GM18873 (cell line): ENCODE measurements around the gene AUTS2.

Experiments
- ATAC-seq: cut with Tn5 transposase; IDR thresholded peaks from one replicate; pipeline ENCODE4 v1.9.1; 2021; ENCODE audit warnings: mild to moderate bottlenecking, moderate library complexity, moderate number of reproducible peaks; ENCODE audit not compliant: unreplicated experiment, low FRiP score

AUTS2 gene

GRCh38 chr7:70000737-70001348 is 402.6 kb downstream of the AUTS2 start:
- ATAC-seq = no peak

DNA sequence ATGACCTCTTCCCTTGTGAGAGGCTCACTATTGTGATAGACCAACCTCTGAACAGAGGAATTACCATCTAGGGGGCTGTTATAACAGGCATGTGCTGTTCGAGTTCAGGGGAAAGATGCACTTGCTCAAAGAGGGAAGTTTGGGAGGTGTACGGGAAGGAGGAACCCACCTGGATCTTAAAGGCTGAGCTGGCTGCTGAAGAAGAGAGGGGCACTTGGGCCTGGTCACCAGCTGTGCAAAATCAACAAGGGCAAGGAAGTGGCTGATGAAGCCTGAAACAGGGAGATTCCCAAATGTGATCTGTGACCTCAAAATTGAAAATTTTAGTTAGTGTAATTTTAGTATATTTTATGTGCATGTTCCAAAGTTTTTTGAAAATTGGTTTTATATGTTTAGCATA is 407.2 kb downstream of the AUTS2 start:
- ATAC-seq = no peak

DNA sequence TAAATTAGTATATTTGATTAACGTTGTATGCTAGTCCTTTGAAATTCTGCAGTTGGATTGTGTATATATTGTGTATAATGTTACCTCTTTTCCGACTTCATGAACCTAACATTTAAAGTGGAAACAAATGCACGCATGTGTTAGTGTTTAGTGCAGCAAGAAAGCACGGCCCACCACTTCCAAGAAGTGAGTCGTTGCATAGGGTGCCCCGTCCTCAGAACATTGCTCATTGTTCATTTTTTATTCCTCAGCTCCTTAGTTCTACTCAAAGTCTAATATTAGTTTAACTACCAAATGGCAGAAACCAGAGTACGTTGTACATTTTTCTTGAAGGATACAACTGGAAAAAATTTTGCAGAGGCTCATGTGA is 407.6 kb downstream of the AUTS2 start:
- ATAC-seq = no peak

- ATAC-seq = no peak
Measured at GRCh38 chr7:70006261-70006920, 408.1 kb downstream of the AUTS2 start.

DNA sequence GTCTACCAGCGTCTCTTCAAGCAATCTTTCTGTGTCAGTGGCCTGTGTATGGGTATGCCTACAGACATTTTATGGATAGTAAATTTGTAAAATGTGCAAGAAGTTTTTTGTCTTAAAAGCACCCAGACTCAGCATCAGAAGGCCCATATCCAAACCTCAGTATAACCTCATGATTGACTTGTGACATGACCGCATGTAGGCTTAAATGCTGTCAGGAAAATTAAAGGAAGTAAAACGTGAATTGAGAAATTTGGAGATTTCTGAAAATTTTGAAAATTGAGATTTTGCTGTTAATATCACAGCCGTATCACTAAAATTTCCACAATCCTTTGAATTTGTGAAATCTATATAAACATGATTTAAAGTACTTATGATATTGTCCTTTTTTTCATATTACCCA is 410.2 kb downstream of the AUTS2 start:
- ATAC-seq = no peak

- no peak for ATAC-seq
Measured at GRCh38 chr7:70014472-70015177, 416.4 kb downstream of the AUTS2 start.

DNA sequence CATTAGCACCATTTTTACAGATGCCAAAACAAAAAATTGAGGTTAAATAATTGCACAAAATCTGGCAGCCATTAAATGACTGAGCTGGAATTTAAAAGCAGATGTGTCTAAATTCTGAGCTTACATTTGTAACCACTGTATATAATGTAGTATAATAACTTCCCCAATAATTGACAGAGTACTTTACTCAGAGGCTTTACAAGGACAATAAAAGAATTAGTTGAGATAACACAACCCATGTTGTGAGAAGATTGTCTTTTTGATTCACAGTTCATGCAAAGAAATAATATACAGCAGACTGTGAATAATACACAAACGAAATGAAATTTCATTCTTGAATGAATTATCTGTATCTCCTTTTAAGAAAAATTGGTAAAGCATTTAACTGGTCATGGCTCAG is 417.1 kb downstream of the AUTS2 start:
- ATAC-seq = no peak

DNA sequence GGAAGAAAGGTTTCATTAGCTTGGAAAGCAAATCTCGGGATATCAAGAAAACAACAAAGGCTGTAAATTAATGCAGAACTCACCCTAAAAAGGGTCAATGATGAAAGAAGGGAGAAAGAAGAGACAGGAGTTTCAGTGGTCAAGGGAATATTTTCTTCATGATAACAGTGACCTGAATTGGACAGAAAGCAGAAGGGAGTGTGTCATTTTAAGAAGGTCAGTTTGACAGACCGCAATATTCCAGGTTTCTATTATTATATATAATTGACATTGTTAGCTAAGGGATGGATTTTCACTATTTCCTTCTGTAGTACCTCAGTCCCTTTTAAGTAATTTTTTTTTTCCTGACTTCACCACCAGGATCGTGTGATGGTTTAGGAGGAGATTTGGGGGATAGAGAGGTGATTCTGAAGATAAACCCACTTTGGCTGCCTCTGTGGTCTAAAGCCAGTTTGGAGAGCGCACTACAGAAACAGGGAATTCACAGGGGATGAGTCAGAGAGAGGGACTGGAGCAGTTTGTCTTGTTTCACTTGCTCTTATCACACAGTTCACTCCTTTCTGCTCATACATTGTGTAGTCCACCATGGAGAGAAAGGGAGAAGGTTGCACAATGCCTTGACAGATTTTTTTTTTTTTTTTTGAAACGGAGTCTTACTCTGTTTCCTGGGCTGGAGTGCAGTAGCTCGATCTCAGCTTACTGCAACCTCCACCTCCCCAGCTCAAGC is 417.9 kb downstream of the AUTS2 start:
- no peak for ATAC-seq

GRCh38 chr7:70017357-70017756 is 419.1 kb downstream of the AUTS2 start:
- no peak for ATAC-seq

GRCh38 chr7:70018700-70019099 is 420.4 kb downstream of the AUTS2 start:
- no peak for ATAC-seq

DNA sequence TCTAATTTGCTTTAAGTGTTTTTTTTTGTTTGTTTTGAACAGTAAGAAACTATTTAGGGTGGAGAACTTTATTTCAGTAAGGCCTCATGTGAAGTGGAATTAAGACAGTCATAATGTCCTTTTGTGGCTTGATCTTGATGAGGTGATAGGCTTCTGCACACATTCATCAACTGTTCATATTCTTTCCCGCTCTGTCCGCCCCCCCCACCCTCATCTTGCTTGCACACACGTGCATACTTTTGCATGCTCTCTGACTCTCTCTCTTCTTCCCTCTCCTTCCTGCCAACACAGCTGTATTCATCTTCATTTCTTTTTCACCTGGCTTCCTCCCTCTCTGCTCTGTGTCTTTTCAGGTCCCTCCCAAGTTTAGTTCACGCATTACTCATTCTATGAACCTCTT is 429.6 kb downstream of the AUTS2 start:
- no peak for ATAC-seq

- ATAC-seq = no peak
Measured at GRCh38 chr7:70028620-70029019, 430.3 kb downstream of the AUTS2 start.

GRCh38 chr7:70029993-70030392 is 431.7 kb downstream of the AUTS2 start:
- ATAC-seq = no peak

GRCh38 chr7:70030745-70031144 is 432.5 kb downstream of the AUTS2 start:
- no peak for ATAC-seq

DNA sequence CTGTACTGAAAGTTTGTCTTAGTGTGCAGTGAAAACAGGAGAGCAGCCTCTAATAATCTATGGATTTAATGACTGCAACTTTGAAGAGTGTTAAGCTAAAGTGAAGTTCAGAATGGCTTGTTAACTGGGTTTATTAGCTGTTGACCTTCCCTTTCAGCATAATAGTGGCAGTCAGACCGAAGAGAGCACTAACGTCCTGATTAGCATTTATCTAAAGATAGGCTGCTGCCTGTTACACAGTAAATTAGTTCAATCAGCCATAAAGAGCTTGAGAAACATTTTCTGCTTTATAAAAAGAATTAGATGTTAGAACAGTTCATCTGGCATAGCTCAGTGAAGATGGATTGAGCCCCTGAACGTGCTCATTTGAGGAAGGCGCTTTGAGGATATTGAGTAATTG is 433.0 kb downstream of the AUTS2 start:
- ATAC-seq = no peak

GRCh38 chr7:70032649-70033048 is 434.4 kb downstream of the AUTS2 start:
- ATAC-seq = no peak

DNA sequence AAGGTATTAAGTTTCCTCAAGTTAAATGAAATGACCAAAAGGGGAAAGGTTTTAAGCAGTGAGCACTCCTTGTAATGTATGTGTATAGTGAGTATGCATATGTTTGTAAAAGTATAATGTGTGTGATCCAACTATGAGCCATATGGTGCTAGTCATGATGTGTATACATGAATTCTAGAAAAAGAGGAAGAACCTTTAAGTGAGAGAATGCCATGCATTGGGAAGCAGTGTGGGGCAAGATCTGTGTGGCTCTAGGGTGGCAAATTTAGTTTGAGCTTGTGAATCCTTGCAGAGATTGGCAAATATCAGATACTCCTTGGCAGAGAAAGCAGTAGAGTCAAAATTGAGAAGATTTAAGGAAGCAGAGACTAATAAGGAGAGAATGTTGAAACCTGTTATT is 435.0 kb downstream of the AUTS2 start:
- ATAC-seq = no peak

GRCh38 chr7:70034999-70035398 is 436.7 kb downstream of the AUTS2 start:
- no peak for ATAC-seq

DNA sequence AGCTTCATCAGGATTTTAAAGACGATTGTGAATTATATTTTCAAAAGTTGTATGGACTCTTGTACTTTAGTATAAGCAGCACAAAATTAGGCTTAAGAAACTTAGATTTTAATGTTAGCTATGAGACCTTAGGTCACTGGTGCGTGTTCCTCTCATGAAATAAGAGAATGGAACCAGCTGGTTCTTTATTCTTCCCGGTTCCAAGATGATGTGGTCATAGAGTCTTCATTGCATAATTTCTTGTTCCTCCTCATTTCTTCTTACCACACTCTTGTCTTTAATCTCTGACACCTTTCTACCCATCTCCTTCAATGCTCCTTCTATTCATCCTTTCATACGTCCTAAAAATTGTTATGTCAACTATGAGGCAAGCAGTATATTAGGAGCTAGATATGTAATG is 437.2 kb downstream of the AUTS2 start:
- ATAC-seq = no peak

DNA sequence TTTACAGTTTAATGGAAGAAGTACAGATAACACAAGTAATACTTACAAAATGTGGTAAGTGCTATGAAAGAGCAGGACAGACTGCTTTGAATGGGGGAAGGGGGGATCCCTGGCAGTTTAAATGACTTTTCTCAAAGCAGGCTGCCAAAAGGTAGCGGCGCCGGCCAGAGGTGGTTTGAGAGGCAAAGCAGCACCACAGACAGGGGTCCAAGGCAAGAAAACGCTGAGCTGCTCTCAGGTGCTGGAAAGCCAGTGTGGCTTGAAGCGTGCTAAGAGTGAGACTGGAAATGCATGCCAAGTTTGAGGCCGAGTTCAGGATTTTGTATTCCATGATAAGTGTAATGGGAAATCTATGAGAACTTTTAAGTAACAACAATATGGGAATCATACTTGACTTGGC is 437.7 kb downstream of the AUTS2 start:
- ATAC-seq = no peak

DNA sequence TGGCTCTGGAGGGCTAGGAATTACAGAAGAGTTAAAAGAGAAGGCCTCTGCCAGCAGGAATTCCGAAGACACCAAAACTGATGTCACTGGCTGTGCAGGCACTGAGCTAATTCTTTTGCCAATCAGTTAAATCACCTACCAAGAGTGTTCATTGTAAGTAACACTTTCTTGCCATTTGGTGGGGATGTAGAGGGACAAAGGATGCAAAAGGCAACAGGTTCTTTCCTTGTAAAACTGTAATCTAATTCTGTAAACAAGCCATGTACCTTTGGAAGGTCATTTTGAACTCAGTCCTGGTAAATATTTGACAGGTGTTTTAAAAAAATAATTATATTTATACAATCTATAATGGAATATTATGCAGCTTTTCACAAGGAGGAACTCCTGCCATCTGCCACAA is 438.4 kb downstream of the AUTS2 start:
- ATAC-seq = no peak
